ENCODE measurements around the gene SYNPO. TPM values are rescaled to one million over a fixed set of nuclear protein-coding genes. Genes with fewer than 3 reads are reported as not detected.

Gene SYNPO
- total RNA-seq, 1 experiment from 2014 or later: 1.9 TPM

DNA sequence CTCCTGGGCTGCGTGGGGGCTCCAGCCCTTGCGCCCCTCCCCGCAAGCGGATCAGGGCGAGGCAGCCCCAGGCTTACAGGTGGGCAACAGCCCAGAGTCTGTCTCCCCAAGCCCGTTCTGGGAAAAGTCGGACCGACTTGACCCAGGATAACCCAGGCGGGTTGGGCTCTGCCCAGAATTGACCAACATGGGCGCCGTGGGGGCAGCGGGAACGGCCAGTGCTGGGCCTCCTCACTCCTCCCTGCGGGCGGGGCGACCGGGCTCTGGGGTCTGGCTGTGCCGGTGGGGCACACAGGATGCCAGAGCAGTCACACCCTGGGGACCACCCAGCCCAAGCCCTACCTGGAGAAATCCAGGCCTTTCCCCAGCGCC is 15.3 kb upstream of the SYNPO start:
- DNase-seq (ENCODE audit: low read depth): no peak

DNA sequence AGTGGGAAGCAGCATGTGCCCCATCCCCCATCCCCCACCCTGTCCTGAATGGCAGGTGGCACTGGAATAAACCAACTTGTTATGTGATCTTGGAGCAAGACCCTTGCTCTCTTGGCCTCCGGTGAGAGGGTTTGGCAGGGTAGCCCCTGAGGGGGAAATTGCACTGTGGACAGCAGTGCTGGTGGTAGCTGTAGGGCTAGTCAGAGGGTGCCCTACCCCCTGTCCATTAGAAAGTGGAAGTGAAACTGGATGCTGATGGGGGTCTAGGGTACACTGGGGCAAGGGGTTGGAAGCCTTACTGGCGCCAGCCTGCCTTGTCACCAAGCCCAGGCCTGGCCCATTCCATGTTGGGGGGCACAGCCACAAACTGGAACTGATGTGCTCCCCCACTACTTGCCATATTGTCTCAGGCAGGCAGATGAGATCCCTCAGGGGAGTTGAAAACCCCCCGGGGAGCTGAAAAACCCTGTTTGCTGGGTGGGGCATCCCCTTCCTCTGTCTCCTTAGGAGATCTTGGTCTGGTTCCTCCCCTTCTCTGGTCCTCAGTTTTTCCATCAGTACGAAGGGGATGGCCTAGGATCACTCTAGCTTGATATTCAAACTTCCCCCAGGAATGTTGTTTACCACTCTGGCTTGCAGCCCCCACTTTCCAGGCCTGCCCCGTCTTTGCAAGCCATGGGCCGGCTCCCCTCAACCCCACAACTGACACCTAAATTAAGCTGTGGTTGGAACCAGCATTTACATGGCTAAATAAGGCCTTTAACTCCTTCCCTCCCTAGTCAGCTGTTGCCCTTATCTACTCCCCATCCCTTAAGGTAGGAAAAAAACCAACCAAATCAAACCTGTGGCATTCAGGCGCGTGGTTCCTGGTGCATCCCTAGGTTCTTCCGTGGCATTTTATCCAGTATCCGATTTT is 14.4 kb upstream of the SYNPO start:
- DNase-seq (ENCODE audit: low read depth): no peak

DNA sequence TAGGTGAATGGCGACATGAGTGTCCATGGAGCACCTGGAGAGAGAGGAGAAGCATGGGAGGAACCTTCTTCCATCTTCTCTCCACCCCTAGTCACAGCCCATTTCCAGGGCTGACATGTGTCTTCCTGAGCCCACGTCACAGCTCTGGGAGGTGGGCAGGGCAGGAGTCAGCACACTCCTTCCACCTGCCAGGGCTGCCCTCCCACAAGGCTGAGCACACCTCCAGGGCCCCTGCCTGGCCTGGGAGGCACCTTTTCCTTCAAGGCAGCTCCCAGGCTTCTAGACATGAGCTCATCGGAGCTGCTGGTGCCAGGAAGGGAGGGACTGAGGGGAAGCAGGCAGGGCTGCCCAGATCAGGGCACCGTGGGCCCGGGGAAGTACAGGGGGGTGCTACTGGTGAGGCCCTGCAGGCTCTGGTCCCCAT is 13.6 kb upstream of the SYNPO start:
- DNase-seq (ENCODE audit: low read depth): no peak

DNA sequence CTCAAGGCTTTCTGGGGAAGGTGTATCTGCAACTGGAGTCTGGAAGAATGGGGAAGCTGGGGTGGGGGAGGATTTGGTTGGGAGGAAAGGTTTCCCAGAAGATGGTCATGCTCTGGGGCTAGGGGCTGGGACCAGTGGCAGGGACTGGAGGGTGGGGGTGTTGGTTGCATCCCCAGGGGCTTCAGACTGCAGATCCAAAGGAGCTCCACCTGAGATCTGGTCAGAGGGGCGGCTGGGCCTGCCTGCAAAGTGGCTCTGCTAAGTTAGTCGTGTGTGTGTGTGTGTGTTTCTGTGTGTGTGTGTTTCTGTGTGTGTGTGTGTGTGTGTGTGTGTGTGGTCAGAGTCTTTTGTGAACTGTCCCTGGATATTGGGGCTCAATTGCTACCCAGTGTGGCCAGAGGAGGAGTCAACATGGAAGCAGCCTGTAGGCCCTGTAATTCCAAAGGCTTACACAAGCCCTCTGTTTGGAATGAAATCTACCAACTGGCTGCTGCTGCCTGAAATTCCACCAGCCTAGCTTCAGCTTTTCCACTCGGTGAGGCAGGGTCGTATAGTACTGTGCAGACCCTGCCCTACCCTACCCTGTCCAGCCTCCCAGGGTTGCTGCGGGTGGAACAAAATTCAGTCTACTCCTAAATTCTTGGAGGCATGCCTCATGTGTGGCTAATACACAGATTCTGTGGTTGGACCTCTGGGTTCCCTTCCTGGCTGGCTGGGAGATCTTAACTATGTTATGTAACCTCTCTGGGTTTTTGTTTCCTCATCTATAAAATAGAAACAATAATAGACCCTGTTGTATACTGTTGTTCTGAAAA is 12.5 kb upstream of the SYNPO start:
- DNase-seq (ENCODE audit: low read depth): peak; percentile 26

DNA sequence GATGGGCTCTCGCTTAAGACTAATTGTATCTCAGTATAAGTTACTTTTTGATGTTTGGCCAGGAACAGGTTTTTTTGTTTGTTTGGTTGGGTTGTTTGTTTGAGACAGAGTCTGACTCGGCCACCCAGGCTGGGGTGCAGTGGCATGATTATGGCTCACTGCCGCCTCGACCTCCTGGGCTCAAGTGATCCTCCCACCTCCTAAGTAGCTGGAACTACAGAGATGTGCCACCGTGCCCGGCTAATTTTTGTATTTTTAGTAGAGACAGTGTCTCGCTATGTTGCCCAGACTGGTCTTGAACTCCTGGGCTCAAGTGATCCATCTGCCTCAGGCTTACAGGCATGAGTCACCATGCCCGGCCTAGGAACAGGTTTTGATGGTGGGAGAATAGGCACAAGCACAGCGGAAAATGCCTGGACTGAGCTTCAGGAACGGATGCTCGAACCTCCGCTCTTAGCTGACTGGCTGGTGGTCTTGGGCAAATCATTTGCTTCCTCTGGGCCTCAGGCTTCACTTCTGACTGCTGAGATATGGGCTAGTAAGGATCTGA is 11.4 kb upstream of the SYNPO start:
- no peak for DNase-seq (ENCODE audit: low read depth)

DNA sequence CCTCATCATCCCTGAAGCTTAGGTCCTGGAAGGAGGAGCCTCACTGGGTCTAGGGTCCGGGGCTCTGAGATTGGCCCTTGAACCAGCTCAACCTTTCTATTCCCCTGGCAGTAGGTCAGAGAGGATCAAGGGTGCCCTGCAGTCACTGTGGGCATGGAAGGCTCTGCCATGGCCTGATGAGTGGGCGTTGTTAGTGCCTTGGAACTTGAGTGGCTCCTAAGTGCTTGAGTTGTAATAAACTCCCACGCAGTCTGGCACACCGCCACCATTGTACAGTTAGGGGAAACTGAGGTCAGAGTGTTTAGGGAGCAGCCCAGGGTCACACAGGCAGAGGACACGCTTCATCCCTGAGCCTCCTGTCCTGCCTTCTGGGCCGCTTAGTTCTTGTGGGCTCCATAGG is 10.4 kb upstream of the SYNPO start:
- DNase-seq (ENCODE audit: low read depth): no peak

DNA sequence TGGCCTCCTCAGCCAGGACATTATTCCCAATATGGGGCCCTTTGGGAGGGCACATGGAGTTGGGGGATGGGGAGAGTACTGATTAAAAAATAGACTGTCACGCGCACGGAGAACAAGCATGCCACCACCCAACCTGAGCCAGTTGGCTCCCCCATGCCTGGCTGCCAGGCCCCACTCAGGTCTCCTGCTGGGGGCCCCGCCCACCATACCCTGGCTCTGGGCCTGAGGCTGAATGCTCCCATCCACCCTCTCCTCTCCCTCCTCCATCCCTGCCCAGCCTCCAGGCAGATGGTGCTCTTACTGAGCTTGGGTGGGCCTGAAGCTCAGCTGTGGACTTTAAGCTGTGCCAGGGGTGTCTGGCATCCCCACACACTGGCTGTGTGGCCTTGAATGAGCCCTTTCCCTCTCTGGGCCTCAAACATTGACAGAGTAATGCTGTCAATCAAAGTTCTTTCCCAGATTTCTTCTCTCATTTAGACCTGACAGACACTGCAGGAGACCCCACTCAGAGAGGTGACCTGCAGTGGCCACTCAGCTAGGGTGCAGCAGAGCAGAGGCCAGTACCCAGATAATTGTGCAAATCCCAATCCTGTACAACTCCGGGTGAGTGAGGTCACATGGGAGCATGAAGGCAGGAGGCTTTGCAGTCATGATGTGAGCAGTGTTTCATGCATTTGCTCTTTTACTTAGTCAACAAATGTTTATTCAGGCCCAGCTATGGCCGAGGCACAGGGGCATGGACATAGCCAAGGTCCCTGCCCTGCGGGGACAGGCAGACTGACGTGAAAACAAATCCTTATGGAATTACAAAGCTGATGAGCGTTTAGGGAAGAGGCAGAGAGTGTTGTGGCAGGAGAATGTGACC is 9.8 kb upstream of the SYNPO start:
- DNase-seq (ENCODE audit: low read depth): no peak

DNA sequence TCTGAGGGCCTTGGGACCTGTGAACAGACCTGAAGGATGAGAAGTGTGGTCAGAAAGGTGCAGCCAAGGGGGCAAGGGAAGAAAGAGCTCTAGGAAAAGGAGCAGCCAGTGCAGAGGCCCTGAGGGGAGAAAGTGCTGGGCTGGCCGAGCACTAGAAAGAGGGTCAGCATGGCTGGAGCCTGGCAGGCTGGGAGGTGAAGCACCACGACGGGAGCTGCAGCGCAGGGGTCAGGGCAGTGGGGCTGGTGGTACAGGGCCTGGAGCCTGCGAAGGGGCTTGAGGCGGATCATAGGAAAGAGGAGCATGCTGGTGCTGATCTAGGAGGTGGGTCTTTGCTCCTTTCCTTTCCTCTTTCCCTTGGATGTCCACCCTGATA is 9.1 kb upstream of the SYNPO start:
- DNase-seq (ENCODE audit: low read depth): no peak

DNA sequence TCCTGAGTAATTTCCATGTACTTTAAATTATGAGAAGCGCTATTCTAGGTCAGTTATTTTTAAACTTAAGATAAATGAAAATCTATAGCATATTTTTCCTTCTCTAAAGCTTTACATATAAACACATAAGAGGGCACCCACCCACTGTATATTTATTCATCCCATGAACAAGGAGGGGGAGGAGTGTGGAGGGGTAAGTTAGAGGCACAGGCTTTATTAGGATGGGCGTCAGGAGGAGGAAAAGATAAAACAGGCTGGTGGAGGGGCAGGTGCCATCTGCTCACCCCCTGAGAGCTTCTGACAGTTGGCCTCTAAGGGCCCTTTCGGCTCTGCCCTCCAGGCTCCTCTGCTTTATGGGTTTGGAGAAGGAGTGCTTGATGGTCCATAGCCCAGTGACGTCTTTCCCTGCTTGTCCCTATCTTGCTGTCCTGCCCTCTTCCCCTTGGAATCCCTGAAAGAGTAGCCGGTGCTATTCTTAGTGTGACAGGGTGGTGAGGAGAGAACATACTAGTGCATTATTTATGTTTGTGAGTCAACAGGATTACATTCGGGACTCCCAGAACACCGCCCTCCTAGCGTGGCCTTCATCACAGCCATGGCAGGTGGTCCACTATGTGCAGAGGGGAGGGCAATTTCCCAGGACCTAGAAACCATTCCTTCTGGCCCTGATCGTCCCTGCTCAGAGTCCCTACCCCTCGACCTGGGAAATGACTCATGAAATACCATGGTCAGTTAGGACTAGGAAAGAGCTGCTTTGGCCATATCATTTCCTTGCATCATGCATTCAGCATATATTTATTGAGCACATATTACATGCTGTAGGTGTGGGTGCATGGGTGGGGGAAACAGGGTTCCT is 7.9 kb upstream of the SYNPO start:
- peak; percentile 65 for DNase-seq (ENCODE audit: low read depth)

DNA sequence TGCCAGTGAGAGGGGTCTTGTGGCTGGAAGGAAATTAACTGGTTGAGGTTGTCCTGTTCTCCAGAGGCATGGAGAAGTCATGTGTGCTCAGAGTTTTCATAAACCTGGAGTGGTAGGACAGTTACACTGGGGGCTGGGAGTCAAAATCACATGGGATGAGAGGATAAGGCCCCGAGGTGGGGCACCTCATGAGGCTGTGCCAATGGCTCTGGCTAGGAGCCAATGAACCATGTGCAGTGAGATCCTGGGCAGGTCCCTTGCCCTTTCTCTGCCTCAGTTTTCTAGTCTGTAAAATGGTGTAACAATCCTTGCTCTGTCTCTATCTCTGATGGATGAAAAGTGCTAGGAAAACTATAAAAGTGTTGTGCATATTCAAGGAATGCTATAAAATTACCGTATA is 7.0 kb upstream of the SYNPO start:
- DNase-seq (ENCODE audit: low read depth): no peak

DNA sequence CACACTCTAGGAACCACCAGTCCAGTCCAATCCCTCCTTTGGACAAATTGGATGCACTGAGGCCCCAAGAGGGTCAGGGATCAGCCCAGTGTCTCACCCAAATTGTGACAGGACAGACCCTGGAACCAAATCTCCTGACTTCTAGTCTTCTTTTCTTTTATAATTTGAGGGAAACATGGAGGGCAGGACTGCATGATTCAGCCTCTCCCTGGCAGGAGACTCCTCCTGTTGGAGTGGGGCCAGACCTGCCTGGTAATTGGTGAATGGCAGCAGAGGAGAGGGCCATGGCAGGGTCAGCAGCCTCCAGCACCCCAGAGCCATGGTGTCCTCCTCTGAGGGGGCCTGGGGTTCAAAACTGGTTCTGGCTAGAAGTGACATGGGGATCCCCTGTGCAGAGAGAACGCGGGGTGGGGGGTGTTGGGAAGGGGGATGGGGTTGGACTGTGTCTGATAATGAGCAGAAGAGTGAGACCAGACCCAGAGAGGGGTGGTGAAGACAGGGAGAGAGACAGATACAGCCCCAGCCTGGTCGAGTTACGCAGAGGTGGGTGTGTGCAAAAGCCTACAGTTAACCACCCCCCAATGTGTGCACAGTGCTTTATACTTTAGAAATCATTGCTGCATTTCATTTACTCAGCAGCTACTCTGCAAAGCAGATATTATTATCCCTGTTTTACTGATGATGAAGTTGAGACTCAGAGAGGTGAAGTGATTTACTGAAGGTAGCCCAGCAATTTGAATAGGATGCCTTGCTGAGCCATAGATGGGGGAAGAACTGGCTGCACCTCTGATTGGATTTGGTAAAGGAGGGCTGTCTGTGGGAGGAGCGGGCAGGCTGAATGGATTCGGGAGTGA is 3.8 kb upstream of the SYNPO start:
- DNase-seq (ENCODE audit: low read depth): peak; percentile 70

DNA sequence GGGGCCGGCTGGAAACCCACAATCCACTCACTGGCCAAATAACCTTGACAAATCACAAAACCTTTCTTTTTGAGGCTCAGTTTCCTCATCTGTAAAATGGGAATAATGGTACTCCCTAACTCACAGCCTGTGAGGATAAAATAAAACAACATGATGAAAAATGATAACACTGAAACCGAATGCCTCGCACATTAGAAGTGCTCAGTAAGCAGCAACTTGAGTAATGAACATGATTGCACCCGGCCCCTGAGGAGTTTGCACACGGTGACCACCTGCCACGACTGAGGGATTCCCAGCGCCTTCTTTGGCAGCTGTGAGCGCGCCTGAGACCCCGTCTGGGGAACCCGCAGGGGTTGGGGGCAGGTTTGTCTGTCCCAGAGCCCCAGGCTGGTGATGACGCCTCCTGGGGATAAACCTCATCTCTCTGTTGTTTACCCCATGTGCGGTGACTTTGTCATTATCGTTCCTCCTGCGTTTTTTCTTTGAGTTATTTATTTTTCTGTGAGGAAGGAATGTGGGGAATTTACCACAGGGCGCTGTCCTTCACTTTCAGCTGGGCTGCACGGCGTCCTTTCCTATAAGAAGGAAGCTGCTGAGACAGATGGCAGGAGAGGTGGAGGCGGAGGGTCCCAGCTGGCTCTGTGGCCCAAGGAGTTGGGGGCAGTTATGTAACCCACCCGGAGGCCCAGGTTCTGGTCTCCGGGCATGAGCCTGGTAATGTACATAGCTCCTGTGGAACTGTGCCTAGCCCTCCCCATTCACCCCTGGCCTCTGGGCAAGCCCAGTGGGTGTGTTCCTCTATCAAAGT is 3.0 kb upstream of the SYNPO start:
- DNase-seq (ENCODE audit: low read depth): peak; percentile 87

DNA sequence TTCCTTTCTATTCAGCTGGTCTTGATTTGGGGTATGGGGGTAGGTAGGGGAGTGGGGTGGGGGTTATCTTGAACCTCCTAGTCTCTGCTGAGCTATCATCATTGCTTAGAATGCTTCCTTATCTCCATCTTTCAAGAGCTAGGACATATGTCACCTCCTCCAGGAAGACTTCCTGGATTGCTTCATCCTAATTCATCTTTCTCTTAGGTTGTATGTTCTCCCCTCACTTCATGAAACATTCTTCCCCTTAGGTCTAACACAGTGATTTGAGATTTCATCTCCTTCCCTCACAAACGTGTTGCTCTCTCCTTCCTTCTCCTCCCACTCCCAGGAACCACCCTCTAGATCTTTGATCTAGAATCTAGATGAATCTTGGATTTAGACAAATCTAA is 2.4 kb upstream of the SYNPO start:
- no peak for DNase-seq (ENCODE audit: low read depth)

DNA sequence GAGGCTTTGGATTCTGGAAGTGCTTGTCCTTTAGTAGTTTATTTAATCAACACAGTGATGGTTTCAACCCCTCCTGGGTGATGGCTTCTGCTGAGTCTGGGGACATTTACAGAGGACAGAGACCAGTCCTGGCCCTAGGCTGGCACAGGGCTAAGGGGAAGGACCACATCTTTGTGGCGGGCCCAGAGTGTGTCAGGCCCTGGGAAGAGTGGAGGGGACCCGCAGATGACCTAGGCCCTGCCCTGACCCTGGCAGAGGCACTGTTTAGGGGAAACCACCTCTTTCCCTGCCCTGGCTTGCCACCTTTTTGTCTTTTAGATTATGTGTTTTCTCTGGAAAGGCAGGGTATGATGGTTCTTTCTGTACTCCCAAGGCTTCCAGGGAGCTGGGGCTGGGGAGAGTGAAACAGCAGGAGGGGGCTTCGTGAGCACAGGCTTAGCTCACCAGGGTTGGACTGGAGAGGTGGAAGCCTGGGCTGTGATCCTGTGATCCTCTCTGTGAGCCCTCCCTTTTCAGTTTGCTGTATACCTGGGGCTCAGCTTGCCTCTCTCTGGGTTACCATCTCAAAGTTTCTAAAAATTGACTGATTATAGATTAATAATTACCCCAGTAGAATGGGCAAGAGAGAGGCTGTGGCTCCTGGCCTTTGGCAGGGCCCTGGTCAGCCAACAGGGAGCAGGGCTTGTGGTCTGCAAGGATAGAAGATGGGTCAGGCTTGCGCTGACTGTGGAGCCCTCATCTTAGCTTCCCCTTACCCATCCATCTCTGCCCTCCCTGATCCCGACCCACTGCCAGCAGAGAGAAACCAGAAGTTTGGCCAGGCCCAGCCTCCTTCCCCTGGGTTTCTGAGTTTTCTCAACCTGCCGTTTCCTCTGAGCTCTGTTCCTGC is 1.7 kb upstream of the SYNPO start:
- no peak for DNase-seq (ENCODE audit: low read depth)

DNA sequence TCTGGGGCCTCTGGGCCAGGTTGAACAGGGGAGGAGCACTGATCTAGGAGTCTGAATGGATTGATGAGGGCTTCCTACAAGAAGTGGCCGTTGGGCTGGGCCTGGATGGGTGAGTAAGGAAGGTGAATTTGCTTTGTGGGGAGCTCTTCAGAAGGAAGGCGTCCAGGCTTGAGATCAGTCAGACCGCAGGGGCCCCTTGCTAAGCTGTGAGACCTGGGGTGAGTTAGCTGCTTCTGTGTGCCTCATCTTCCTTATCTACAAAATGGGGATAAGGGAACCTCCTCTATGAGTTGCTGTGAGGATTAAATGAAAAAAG is 1.1 kb upstream of the SYNPO start:
- no peak for DNase-seq (ENCODE audit: low read depth)

DNA sequence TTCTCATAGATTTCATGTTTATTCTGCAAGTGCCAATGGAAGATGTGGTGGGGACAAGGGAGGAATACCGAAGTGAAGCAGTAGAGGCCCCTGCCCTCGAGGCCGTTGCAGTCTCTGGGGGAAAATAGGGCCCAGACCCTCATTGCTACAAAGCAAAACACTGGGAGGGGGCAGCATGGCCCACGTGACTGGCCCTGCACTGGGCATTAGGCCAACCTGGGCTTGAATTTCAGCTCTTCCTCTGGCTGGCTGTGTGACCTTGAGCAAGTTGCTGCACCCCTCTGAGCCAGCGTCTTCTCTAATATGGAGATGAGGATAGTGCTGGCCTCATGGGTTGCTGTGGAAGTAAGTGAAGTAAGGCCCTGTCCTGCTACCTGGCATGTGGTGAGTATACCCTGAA is 709 bp upstream of the SYNPO start:
- DNase-seq (ENCODE audit: low read depth): no peak

DNA sequence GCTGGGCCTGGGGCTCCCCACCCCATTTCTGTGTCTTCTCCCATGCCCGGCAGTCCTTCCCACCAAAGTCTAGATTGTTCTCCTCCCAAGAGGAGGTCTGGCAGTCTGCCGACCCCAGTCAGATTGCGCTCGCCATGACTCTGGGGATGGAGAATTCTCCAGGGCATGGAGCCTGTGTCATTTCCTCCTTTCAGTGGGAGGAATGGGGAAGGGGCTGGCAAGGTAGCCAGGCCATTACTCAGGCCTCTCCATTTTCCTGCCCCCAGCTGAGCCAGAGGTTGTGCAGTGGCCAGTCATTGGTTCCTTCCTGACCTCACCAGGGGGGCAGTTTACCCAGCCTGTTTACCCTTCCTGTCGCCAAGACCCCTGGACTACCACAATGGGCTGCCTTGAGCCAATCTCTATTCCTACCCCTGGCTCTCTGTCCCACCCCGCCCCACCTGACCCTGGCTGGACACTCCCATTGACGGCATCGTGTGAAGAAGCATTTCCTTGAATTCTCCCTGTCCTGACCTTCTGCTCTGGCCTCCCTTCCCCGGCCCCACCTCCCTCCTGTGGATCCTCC is 628 bp downstream of the SYNPO start:
- peak; percentile 44 for DNase-seq (ENCODE audit: low read depth)

Data from LHCN-M2 (cell line).